ENCODE data around the gene PLA2G4A.

- TF ChIP-seq CEBPB (IDR thresholded peaks at IDR 0.05; ENCODE audit: low read depth) (no peak), CTCF (IDR thresholded peaks at IDR 0.05 in 2 of 3, conservative IDR thresholded peaks at IDR 0.05 in 1 of 3; ENCODE audit: borderline replicate concordance in 1 of 3, insufficient read depth in 1 of 3, low read depth in 2 of 3, low read length in 2 of 3) (no peak), EZH2 (IDR thresholded peaks at IDR 0.05) (no peak), TCF7L2 (IDR thresholded peaks at IDR 0.05; ENCODE audit: borderline replicate concordance, extremely low read depth, insufficient read depth, insufficient read length) (no peak), YY1 (IDR thresholded peaks at IDR 0.05; ENCODE audit: extremely low read depth, insufficient replicate concordance, low read depth, low read length) (no peak), ELF1 (IDR thresholded peaks at IDR 0.05; ENCODE audit: borderline replicate concordance, low read depth) (no peak), ZBTB33 (IDR thresholded peaks at IDR 0.05; ENCODE audit: extremely low read depth, insufficient replicate concordance, low read length) (no peak), POLR2AphosphoS5 (IDR thresholded peaks at IDR 0.05; ENCODE audit: low read depth, low read length) (no peak), POLR2A (IDR thresholded peaks at IDR 0.05; ENCODE audit: borderline replicate concordance, extremely low read depth, insufficient read depth, insufficient read length) (no peak)
Measured at GRCh38 chr1:186915555-186915954, 86.8 kb downstream of the PLA2G4A start.
